Raji (cell line): ENCODE results near the gene HSP90B1.
A peak's percentile ranks its signal among the peaks of the same experiment; 100 is the strongest.

Experiments
- POLR2A ChIP-seq: IDR thresholded peaks from 2 replicates; pipeline ENCODE4 v1.6.1; 2011; ENCODE audit warnings: low read depth, low read length, control low read depth; ENCODE audit not compliant: insufficient read depth

HSP90B1 gene

GRCh38 chr12:103955811-103956508 is 25.8 kb downstream of the HSP90B1 start:
- TF ChIP-seq POLR2A: no peak

DNA sequence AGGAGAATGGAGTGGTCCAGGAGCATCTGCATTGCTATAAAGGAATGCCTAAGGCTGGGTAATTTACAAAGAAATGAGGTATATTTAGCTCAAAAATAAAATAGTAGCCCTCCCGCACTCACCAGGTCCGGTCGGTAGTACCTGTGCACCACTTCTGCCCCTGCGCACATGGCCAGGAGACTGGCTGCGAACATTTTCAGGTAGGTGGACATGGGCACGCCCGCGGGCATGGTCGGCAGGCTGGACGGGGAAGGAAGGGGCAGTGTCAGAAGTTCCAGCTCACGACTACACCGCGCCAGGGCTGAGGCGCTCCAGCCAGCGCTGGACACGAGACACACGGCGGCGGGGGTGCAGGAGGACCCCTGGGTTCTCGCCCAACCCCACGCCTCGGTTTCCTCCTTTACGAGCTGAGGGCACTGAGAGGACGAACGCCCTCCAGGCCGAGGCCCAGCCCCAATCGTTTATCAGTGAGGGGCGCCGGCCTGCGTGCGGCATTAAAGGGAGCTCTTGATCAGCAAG is 26.4 kb downstream of the HSP90B1 start:
- no peak for TF ChIP-seq POLR2A

GRCh38 chr12:103957865-103958388 is 27.7 kb downstream of the HSP90B1 start:
- no peak for TF ChIP-seq POLR2A

DNA sequence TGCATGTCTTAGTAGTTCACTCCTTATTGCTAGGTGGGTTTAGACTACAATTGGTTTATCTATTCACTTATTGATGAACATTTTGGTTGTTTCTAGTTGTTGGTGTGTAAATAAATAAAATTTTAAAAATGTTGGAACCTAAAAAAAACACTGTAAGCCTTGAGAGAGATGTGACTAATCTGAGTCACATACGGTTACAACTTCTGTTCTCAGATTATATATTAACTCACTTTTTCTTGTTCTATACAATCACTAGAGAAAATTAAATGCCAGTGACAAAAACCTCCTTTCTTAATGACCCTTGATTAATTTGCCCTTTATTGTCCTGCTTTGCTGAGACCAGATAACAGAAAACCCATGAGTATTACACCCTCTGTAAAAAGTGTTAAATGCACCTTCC is 28.4 kb downstream of the HSP90B1 start:
- TF ChIP-seq POLR2A: no peak

DNA sequence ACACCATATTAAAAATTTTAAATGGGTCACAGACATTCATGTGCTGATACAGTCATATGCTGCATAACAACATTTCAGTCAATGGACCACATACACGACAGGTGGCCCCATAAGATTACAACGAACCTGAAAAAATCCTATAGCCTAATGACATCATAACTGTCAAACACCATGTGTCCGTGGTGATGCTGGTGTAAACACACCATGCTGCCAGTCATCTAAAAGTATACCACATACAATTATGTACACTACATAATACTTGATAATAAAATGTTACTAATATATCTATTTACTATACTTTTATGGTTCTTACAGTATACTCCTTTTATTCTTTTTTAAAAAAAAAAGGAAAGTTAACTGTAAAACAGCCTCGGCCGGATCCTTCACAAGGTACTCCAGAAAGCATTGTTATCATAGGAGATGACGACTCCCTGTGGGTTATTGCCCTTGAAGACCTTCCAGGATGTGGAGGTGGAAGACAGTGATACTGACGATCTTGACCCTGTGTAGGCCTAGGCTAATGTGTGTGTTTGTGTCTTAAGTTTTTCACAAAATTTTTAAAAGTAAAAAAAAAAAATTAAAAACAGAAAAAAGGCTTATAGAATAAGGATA is 30.5 kb downstream of the HSP90B1 start:
- no peak for TF ChIP-seq POLR2A

DNA sequence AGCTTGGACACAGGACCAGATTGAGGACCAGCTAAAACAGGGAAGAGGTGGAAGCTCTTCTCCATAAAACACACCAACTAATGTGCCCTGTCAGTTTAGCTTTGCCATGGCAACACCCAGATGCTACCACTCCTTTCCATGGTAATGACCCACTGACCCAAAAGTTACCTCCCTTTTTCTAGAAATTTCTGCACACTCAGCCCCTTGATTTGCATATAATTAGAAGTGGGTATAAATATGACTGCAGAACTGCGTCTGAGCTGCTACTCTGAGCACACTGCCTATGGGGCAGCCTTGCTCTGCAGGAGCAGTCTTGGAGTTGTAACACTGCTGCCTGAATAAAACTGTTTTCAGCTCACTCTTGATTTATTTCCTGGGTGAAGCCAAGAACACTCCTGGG is 32.3 kb downstream of the HSP90B1 start:
- TF ChIP-seq POLR2A: peak; percentile 44; the same call in 1 of the 2 replicates

- no peak for TF ChIP-seq POLR2A
These were observed 34.6 kb downstream of the HSP90B1 start for GRCh38 chr12:103964805-103965204.

- TF ChIP-seq POLR2A: no peak
These were observed 35.0 kb downstream of the HSP90B1 start for GRCh38 chr12:103965255-103965589.

DNA sequence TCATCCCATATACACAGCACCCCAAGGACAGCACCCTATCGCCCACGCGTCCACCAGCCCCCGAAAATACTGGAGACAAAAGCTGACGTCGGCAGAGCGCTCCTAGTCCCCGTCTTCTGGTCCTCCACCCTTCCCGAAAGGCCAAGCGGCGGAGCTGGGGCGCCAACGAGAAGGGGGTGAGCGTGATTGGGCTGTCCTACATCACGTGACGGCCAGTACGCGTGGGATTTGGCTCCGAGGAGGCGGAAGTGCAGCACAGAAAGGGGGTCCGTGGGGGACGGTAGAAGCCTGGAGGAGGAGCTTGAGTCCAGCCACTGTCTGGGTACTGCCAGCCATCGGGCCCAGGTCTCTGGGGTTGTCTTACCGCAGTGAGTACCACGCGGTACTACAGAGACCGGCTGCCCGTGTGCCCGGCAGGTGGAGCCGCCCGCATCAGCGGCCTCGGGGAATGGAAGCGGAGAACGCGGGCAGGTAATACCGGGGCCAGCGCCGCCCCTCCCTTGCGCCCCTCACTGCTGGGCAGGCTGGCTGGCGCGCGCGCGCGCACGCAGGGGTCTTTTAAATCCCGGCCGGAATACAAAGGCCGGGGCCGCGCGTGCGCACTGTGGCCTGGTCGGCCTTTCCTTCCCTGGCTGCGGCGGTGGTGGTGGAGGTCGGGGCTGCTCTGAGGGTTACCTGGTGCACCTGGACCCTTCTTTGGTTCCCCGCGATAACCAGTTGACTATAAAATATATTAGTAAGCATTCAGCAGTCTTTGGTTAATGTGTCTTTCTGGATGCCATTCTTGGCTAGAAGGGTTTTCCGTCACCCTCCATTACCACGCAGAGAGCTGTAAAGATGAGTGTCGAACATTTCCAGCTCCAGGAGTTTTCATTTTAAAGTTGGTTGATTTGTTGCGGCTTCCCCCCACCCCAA is 35.6 kb downstream of the HSP90B1 start, which contains the start of gene TDG:
TSS of gene TDG (plus strand) at position 283 of the 915 bp plus-strand sequence. CDS start at position 449, 166 bp downstream.
- TF ChIP-seq POLR2A: peak; percentile 95

- TF ChIP-seq POLR2A: no peak
These were observed 36.5 kb downstream of the HSP90B1 start for GRCh38 chr12:103966736-103967135.

DNA sequence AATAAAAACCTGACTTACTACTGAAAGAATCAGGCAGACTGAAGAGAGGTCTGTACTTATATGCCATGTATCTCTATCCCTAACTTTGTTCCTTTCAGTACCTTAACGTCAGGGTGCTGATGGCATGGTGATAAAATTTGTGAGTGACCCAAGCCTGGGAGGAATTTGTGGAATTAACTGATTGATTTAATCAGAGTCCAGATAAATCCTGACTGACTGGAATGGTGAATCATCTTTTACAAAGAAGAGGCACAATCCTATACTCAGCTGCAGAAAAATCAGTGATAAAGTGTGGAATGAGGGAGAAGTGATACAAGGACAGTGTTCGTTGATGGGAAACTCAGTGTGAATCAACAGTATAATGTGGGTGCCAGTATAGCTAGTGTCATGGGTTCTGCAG is 39.2 kb downstream of the HSP90B1 start:
- TF ChIP-seq POLR2A: no peak

GRCh38 chr12:103973909-103974308 is 43.7 kb downstream of the HSP90B1 start:
- TF ChIP-seq POLR2A: no peak

DNA sequence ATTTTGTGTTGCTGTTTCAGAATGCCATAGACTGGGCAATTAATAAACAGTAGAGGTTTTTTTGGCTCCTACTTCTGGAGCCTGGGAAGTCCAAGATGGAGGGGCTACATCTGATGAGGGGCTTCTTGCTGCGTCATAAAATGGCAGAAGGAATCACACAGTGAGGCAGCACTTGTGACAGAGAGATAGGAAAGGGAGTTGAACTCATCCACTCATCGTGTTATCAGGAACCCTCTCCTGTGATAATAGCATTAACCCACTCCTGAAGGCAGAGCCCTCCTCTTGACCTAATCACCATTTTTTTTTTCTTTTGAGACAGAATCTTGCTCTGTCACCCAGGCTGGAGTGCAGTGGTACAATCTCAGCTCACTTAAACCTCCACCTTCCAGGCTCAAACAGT is 45.2 kb downstream of the HSP90B1 start:
- TF ChIP-seq POLR2A: no peak

- TF ChIP-seq POLR2A: no peak
These were observed 48.3 kb downstream of the HSP90B1 start for GRCh38 chr12:103978384-103978982.

- TF ChIP-seq POLR2A: no peak
These were observed 56.6 kb downstream of the HSP90B1 start for GRCh38 chr12:103986829-103987228.
